Gastrocnemius medialis (tissue), 4 donors: Measurements from ENCODE around the gene KIFC3. TPM values are rescaled to one million over a fixed set of nuclear protein-coding genes. Genes with fewer than 3 reads are reported as not detected.
"Not testable (repeated sequence)": the region's sequence is repeated elsewhere in the genome, so short reads cannot be mapped to it uniquely, and the experiment has no call there.

Source experiments
- ATAC-seq, 2 donors: fragments of 150-250 bp; one replicate each; pipeline ENCODE4 v1.9.1; 2016
- DNase-seq, 2 donors: peaks; one replicate each; pipeline ENCODE4 v3.0.0-alpha.2; 2019
- H3K27ac ChIP-seq, 4 donors: fragments of 200-600 bp; sonication (generic); 1 replicate in 1 of 4; 2 replicates in 3 of 4; pipeline ENCODE4 v1.5.1; 2016 to 2018; ENCODE audit warnings: mild to moderate bottlenecking in 2 of 4, moderate library complexity in 1 of 4
- H3K27me3 ChIP-seq, 3 donors: fragments of 200-600 bp; sonication (generic) in 2 of 3; 1 replicate in 1 of 3; 2 replicates in 2 of 3; pipeline versions ENCODE4 v1.5.1 to v1.6.0; 2016 to 2019; ENCODE audit warnings: mild to moderate bottlenecking in 1 of 3, moderate library complexity in 1 of 3
- H3K36me3 ChIP-seq, 2 donors: fragments of 200-600 bp; sonication (generic) in 1 of 2; one replicate each; pipeline ENCODE4 v1.5.1; 2017 to 2018
- H3K4me1 ChIP-seq, 2 donors: fragments of 200-600 bp; sonication (generic) in 1 of 2; one replicate each; pipeline ENCODE4 v1.5.1; 2016 to 2017; ENCODE audit warnings: mild to moderate bottlenecking in 2 of 2
- H3K4me3 ChIP-seq, 4 donors: fragments of 200-600 bp; sonication (generic) in 3 of 4; 1 replicate in 1 of 4; 2 replicates in 3 of 4; pipeline ENCODE4 v1.5.1; 2016 to 2019; ENCODE audit warnings: mild to moderate bottlenecking in 2 of 4
- H3K9me3 ChIP-seq, 3 donors: fragments of 200-600 bp; sonication (generic) in 2 of 3; 1 replicate in 1 of 3; 2 replicates in 2 of 3; pipeline ENCODE4 v1.5.1; 2016 to 2019
- POLR2A ChIP-seq, 2 donors: fragments of 450-650 bp; IDR thresholded peaks; one replicate each; pipeline ENCODE4 v1.6.1; 2017; ENCODE audit warnings: antibody characterized with exemption in 2 of 2, mild to moderate bottlenecking in 2 of 2, moderate library complexity in 2 of 2
- in situ Hi-C, 4 donors: fragments of 200-750 bp; cut with MboI; loops; one replicate each; pipeline versions ENCODE4 v1.15.0 to v1.8.0; 2017; ENCODE audit warnings: low sequenced_read_pairs in 4 of 4
- intact Hi-C: fragments of 100-400 bp; cut with DNase I; formaldehyde crosslinking; loops from one replicate; pipeline ENCODE4 v1.15.1; 2023; ENCODE audit warnings: low total_unique reads
- total RNA-seq, 4 donors: library from RNA; depleted of rRNA; stranded (reverse); fragments of >200 nt; gene quantifications; one replicate each; pipeline versions ENCODE4 v1.1.0 to v1.2.3, GENCODE V29; 2016
- TF ChIP-seq, protein P1 (sequence below), 5 experiments: fragments of 450-650 bp in 3 of 5; fragments of 200-600 bp in 2 of 5; sonication (generic) in 2 of 5; IDR thresholded peaks in 4 of 5; conservative IDR thresholded peaks in 1 of 5; 1 replicate in 4 of 5; 2 replicates in 1 of 5; pipeline ENCODE4 v1.5.1; 2016 to 2019; ENCODE audit warnings: antibody characterized with exemption in 5 of 5, mild to moderate bottlenecking in 3 of 5, moderate library complexity in 3 of 5

KIFC3 gene
- total RNA-seq, 4 donors from 2014 or later, result 2.1 to 12.0 (median 3.2) TPM

- ATAC-seq, result no peak
- Histone ChIP-seq H3K9me3 (no peaks in the 10 kb centered on the region), H3K27ac (no peak overlapping the region), H3K36me3 (no peaks in the 10 kb centered on the region), H3K27me3 (no peaks in the 10 kb centered on the region), H3K4me3 (no peak overlapping the region), H3K4me1 (peaks cover 15 to 21% of the 10 kb centered on the region in 2 donors)
- DNase-seq, result no peak
- in situ Hi-C loops (no loop called here), intact Hi-C loops (no loop called here)
- no peak for TF ChIP-seq POLR2A (IDR thresholded peaks at IDR 0.05)
- TF ChIP-seq, protein P1, sequence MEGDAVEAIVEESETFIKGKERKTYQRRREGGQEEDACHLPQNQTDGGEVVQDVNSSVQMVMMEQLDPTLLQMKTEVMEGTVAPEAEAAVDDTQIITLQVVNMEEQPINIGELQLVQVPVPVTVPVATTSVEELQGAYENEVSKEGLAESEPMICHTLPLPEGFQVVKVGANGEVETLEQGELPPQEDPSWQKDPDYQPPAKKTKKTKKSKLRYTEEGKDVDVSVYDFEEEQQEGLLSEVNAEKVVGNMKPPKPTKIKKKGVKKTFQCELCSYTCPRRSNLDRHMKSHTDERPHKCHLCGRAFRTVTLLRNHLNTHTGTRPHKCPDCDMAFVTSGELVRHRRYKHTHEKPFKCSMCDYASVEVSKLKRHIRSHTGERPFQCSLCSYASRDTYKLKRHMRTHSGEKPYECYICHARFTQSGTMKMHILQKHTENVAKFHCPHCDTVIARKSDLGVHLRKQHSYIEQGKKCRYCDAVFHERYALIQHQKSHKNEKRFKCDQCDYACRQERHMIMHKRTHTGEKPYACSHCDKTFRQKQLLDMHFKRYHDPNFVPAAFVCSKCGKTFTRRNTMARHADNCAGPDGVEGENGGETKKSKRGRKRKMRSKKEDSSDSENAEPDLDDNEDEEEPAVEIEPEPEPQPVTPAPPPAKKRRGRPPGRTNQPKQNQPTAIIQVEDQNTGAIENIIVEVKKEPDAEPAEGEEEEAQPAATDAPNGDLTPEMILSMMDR (IDR thresholded peaks at IDR 0.05 in 4 of 5, conservative IDR thresholded peaks at IDR 0.05 in 1 of 5), result no peak
Measured at GRCh38 chr16:57784334-57784733, 18.0 kb downstream of the KIFC3 start.

DNA sequence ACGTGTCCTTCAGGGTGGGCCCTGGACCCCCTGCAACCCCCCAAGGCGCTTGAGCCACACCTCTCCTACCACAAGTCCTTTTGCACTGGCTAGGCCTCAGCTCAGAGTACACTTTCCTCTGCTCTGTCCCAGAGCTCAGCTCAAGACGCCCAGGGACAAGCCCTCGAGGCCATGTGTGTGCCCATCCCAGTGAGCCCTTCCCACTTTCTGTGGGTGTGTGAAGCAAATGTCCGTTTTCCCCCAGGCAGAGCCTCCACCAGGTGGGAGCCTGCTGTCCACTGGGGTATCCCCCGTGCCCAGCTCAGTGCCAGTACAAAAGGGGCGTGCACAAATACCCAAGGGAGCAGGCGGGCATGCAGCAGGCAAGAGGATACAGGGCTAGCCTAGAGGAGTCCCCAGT is 18.4 kb downstream of the KIFC3 start:
- Histone ChIP-seq H3K27ac (no peak overlapping the region), H3K36me3 (no peaks in the 10 kb centered on the region), H3K4me1 (peaks cover 15 to 21% of the 10 kb centered on the region in 2 donors), H3K4me3 (no peak overlapping the region), H3K9me3 (no peaks in the 10 kb centered on the region), H3K27me3 (no peaks in the 10 kb centered on the region)
- TF ChIP-seq, protein P1 (IDR thresholded peaks at IDR 0.05 in 4 of 5, conservative IDR thresholded peaks at IDR 0.05 in 1 of 5), result no peak
- TF ChIP-seq POLR2A (IDR thresholded peaks at IDR 0.05), result no peak
- intact Hi-C loops (no loop called here), in situ Hi-C loops (no loop called here)
- DNase-seq (no peak), ATAC-seq (no peak)

- Histone ChIP-seq H3K27me3 (no peaks in the 10 kb centered on the region), H3K4me3 (no peak overlapping the region), H3K9me3 (no peaks in the 10 kb centered on the region), H3K36me3 (no peaks in the 10 kb centered on the region), H3K27ac (no peak overlapping the region), H3K4me1 (peaks cover 15 to 20% of the 10 kb centered on the region in 2 donors)
- DNase-seq (no peak), ATAC-seq (no peak)
- in situ Hi-C loops, result no loop called here
- intact Hi-C loops, result no loop called here
- TF ChIP-seq POLR2A (IDR thresholded peaks at IDR 0.05), result no peak
- TF ChIP-seq, protein P1 (IDR thresholded peaks at IDR 0.05 in 4 of 5, conservative IDR thresholded peaks at IDR 0.05 in 1 of 5), result no peak
Measured at GRCh38 chr16:57783116-57783515, 19.2 kb downstream of the KIFC3 start.

GRCh38 chr16:57782607-57783055 is 19.7 kb downstream of the KIFC3 start:
- H3K27ac ChIP-seq, DNase-seq, H3K27me3 ChIP-seq, intact Hi-C loops, in situ Hi-C loops, H3K4me3 ChIP-seq, ATAC-seq, H3K36me3 ChIP-seq, H3K9me3 ChIP-seq: not testable (repeated sequence)
- peaks cover 10 to 15% of the 10 kb centered on the region in 2 donors for H3K4me1 ChIP-seq

DNA sequence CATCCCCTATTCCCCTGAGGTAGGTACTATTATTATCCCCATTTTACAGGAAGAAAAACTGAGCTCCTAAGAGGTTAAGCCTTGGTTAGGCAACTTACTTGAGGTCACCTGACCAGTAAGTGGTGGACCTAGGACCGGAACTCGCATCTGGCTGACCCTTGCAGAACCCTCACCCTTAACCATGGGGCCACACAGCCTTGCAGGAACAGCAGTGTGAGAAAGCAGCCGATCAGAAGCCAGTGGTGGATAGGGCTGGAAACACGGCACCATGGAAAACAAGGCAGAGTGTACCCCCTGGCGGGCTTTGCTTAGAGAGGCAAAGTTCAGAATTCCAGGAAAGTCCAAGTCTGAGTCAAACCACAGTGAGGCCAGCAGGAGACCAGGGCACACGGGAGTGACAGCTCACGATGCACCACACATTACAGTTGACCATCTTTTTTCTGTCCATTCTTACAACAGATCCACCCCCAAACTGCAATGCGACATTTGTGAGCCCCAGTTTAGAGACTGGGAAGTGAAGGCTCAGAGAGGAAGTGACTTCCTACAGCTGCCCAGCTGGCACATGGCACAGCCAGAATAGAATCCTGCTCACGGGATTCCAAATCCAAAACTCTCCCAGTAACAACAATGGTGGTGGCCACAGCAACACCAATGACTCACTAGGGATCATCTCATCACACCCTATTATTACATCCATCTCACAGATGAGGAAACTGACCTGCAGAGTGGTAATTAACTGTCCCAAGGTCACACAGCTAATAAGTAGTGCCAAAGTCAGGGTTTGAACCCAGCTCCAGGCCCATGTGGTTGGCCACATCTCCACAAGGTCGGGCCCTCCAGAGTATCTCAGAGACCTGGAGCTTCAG is 20.3 kb downstream of the KIFC3 start:
- intact Hi-C loops, result no loop called here

More for the DNA sequence above, 20.3 kb downstream of the KIFC3 start:
- in situ Hi-C loops, result no loop called here
- peaks cover 8 to 9% of the 10 kb centered on the region in 2 donors for H3K4me1 ChIP-seq
- TF ChIP-seq, protein P1 (IDR thresholded peaks at IDR 0.05 in 4 of 5, conservative IDR thresholded peaks at IDR 0.05 in 1 of 5), result no peak
- no peak for TF ChIP-seq POLR2A (IDR thresholded peaks at IDR 0.05)
- H3K36me3 ChIP-seq, result no peaks in the 10 kb centered on the region
- no peak for DNase-seq
- no peak overlapping the region for H3K27ac ChIP-seq
- ATAC-seq, result no peak
- H3K27me3 ChIP-seq, result no peaks in the 10 kb centered on the region
- H3K9me3 ChIP-seq, result no peaks in the 10 kb centered on the region
- no peak overlapping the region for H3K4me3 ChIP-seq
